Measurements from ENCODE around the gene TADA2B. TPM values are rescaled to one million over a fixed set of nuclear protein-coding genes. Genes with fewer than 3 reads are reported as not detected.
A peak's percentile ranks its signal among the peaks of the same experiment; 100 is the strongest.

Gene TADA2B
- total RNA-seq, 4 donors from 2014 or later = 55.4 to 70.2 (median 56.4) TPM

- intact Hi-C loops (cut with DNase I; ENCODE audit: low total_unique reads) (no loop called here), in situ Hi-C loops (cut with MboI; ENCODE audit: low sequenced_read_pairs in 4 of 4) (no loop called here)
- H3K27ac ChIP-seq = no peak overlapping the region
- no peaks in the 10 kb centered on the region for H3K9me3 ChIP-seq
- no peak overlapping the region for H3K4me3 ChIP-seq
- no peaks in the 10 kb centered on the region for H3K27me3 ChIP-seq
- DNase-seq = no peak
- no peak for ATAC-seq
- H3K36me3 ChIP-seq = peaks cover 0 to 36% of the 10 kb centered on the region in 2 donors
- no peaks in the 10 kb centered on the region for H3K4me1 ChIP-seq
- no peak for TF ChIP-seq CTCF (IDR thresholded peaks at IDR 0.05 in 4 of 5, conservative IDR thresholded peaks at IDR 0.05 in 1 of 5)
- no peak for TF ChIP-seq POLR2A (IDR thresholded peaks at IDR 0.05)
Observed at GRCh38 chr4:7030856-7031255, 12.3 kb upstream of the TADA2B start.

GRCh38 chr4:7031558-7032449, 11.4 kb upstream of the TADA2B start:
- intact Hi-C loops (cut with DNase I; ENCODE audit: low total_unique reads) = no loop called here
- no peak for ATAC-seq
- no peak for TF ChIP-seq CTCF (IDR thresholded peaks at IDR 0.05 in 4 of 5, conservative IDR thresholded peaks at IDR 0.05 in 1 of 5)
- no peak for TF ChIP-seq POLR2A (IDR thresholded peaks at IDR 0.05)
- DNase-seq = no peak
- Histone ChIP-seq H3K36me3 (peaks cover 0 to 32% of the 10 kb centered on the region in 2 donors), H3K4me3 (no peak overlapping the region), H3K4me1 (no peaks in the 10 kb centered on the region), H3K27ac (no peak overlapping the region), H3K9me3 (no peaks in the 10 kb centered on the region), H3K27me3 (no peaks in the 10 kb centered on the region)
- in situ Hi-C loops (cut with MboI; ENCODE audit: low sequenced_read_pairs in 4 of 4) = no loop called here

- H3K27me3 ChIP-seq = no peaks in the 10 kb centered on the region
- no peak for ATAC-seq
- intact Hi-C loops (cut with DNase I; ENCODE audit: low total_unique reads) = no loop called here
- DNase-seq = no peak
- peaks cover 0 to 32% of the 10 kb centered on the region in 2 donors for H3K36me3 ChIP-seq
- TF ChIP-seq POLR2A (IDR thresholded peaks at IDR 0.05) (no peak), CTCF (IDR thresholded peaks at IDR 0.05 in 4 of 5, conservative IDR thresholded peaks at IDR 0.05 in 1 of 5) (no peak)
- in situ Hi-C loops (cut with MboI; ENCODE audit: low sequenced_read_pairs in 4 of 4) = no loop called here
- no peaks in the 10 kb centered on the region for H3K9me3 ChIP-seq
- H3K4me1 ChIP-seq = no peaks in the 10 kb centered on the region
- no peak overlapping the region for H3K27ac ChIP-seq
- H3K4me3 ChIP-seq = no peak overlapping the region
Observed at GRCh38 chr4:7032596-7032995, 10.6 kb upstream of the TADA2B start.

GRCh38 chr4:7034262-7035081, 8.7 kb upstream of the TADA2B start:
- DNase-seq (no peak), ATAC-seq (peak in 1 of 2 donors; percentile 19)
- in situ Hi-C loops (cut with MboI; ENCODE audit: low sequenced_read_pairs in 4 of 4) = no loop called here
- TF ChIP-seq CTCF (IDR thresholded peaks at IDR 0.05 in 4 of 5, conservative IDR thresholded peaks at IDR 0.05 in 1 of 5) = no peak
- TF ChIP-seq POLR2A (IDR thresholded peaks at IDR 0.05) = no peak
- H3K27me3 ChIP-seq = no peaks in the 10 kb centered on the region
- intact Hi-C loops (cut with DNase I; ENCODE audit: low total_unique reads) = no loop called here
- H3K9me3 ChIP-seq = no peaks in the 10 kb centered on the region
- peaks cover 0 to 32% of the 10 kb centered on the region in 2 donors for H3K36me3 ChIP-seq
- no peak overlapping the region for H3K27ac ChIP-seq
- H3K4me3 ChIP-seq = no peak overlapping the region
- H3K4me1 ChIP-seq = no peaks in the 10 kb centered on the region

Data from gastrocnemius medialis (tissue), 4 donors.